Calu3 (cell line): Measurements from ENCODE around the gene VSX1. TPM values are rescaled to one million over a fixed set of nuclear protein-coding genes. Genes with fewer than 3 reads are reported as not detected.

Experiments used
- BruUV-seq: library from RNA; stranded (reverse); fragments of 400-500 nt; replicated peaks from 2 replicates; lab custom pipeline; 2021; lab: Mats Ljungman, UMichigan
- CTCF ChIA-PET: fragments of 300-600 bp; sonication (Branson Sonifier 250); formaldehyde crosslinking; loops from one replicate; lab custom pipeline; 2022; ENCODE audit warnings: antibody characterized with exemption; lab: Charles Lee
- DNase-seq: peaks from one replicate; pipeline ENCODE4 v3.0.0; 2022
- H3K27ac Mint-ChIP-seq: one replicate; pipeline ENCODE4 v1.8.0; 2022; ENCODE audit warnings: mixed read lengths; ENCODE audit not compliant: unreplicated experiment
- H3K27me3 Mint-ChIP-seq: one replicate; pipeline ENCODE4 v1.8.0; 2022; ENCODE audit warnings: mixed read lengths; ENCODE audit not compliant: unreplicated experiment
- H3K36me3 Mint-ChIP-seq: one replicate; pipeline ENCODE4 v1.8.0; 2022; ENCODE audit warnings: mild to moderate bottlenecking, moderate library complexity, mixed read lengths; ENCODE audit not compliant: insufficient read depth, unreplicated experiment
- H3K4me1 Mint-ChIP-seq: one replicate; pipeline ENCODE4 v1.8.0; 2022; ENCODE audit warnings: mild to moderate bottlenecking, low read depth, mixed read lengths; ENCODE audit not compliant: unreplicated experiment
- H3K4me3 Mint-ChIP-seq: one replicate; pipeline ENCODE4 v1.8.0; 2022; ENCODE audit warnings: mild to moderate bottlenecking, low read depth, moderate library complexity, mixed read lengths; ENCODE audit not compliant: unreplicated experiment
- H3K9me3 Mint-ChIP-seq: one replicate; pipeline ENCODE4 v1.8.0; 2022; ENCODE audit warnings: low read depth, mixed read lengths; ENCODE audit not compliant: unreplicated experiment
- intact Hi-C: fragments of 100-400 bp; cut with micrococcal nuclease; formaldehyde crosslinking; loops from one replicate; pipeline ENCODE4 v1.10.0; 2022; ENCODE audit not compliant: unreplicated experiment
- total RNA-seq: library from RNA; stranded (reverse); gene quantifications from 2 replicates; pipeline ENCODE4 v1.2.3, GENCODE V29; 2022
- TF ChIP-seq, protein P1 (sequence below): fragments of 200-600 bp; IDR thresholded peaks from one replicate; pipeline ENCODE4 v1.8.0; 2022; ENCODE audit warnings: antibody characterized with exemption; ENCODE audit not compliant: unreplicated experiment

The VSX1 gene
- total RNA-seq, 1 experiment from 2014 or later: not detected

DNA sequence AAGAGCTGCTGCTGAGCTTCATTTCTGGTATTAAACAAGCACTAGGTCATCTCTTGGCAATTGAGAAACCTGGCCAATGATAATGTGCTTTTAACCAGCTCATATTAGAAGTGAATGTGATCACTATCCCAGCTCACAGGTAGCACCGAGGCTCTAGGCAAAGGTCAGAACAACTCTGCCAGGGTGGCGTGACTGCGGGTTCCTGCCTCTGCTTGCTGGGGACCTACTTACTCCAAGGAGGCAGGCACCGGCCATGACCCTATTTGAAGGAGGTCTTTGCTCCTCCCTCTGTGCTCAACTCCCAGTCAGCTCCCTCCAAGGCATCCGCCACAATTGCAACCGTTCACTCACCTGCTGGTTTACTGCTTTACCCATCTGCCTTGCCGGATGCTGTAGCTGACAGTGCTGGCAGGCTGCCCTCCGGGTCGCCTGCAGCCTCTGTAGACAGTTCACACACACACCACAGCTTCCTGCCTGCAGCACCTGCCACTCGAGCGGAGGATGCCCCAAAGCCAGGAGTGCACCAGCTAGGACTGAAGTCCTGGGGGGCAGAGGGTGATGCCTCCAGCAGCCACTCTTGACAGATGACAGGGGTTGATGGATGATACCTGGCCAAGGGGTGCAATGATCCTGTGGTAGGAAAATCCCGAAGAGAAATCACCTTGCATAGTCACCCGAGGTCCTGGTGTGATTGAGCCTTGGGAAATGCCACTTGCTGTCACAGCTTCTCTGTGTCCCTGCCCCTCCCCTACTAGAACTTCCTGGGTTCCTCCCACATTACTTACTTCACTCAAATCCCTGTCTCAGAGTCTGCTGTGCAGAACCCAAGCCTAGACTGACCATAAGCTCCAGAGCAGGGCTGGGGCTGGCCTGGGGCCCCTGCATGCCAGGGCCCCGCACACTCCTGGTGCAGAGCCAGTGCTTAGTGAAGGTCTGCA is 8.8 kb upstream of the VSX1 start:
- BruUV-seq: no TSS peak
- DNase-seq: no peak
- CTCF ChIA-PET: no interaction called here
- peaks cover 6% of the 10 kb centered on the region for H3K27me3 Mint-ChIP-seq
- intact Hi-C loops: no loop called here
- no peaks in the 10 kb centered on the region for H3K9me3 Mint-ChIP-seq
- TF ChIP-seq, protein P1, sequence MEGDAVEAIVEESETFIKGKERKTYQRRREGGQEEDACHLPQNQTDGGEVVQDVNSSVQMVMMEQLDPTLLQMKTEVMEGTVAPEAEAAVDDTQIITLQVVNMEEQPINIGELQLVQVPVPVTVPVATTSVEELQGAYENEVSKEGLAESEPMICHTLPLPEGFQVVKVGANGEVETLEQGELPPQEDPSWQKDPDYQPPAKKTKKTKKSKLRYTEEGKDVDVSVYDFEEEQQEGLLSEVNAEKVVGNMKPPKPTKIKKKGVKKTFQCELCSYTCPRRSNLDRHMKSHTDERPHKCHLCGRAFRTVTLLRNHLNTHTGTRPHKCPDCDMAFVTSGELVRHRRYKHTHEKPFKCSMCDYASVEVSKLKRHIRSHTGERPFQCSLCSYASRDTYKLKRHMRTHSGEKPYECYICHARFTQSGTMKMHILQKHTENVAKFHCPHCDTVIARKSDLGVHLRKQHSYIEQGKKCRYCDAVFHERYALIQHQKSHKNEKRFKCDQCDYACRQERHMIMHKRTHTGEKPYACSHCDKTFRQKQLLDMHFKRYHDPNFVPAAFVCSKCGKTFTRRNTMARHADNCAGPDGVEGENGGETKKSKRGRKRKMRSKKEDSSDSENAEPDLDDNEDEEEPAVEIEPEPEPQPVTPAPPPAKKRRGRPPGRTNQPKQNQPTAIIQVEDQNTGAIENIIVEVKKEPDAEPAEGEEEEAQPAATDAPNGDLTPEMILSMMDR: no peak
- no peaks in the 10 kb centered on the region for H3K36me3 Mint-ChIP-seq
- no peak overlapping the region for H3K27ac Mint-ChIP-seq
- H3K4me1 Mint-ChIP-seq: no peaks in the 10 kb centered on the region
- H3K4me3 Mint-ChIP-seq: no peak overlapping the region

DNA sequence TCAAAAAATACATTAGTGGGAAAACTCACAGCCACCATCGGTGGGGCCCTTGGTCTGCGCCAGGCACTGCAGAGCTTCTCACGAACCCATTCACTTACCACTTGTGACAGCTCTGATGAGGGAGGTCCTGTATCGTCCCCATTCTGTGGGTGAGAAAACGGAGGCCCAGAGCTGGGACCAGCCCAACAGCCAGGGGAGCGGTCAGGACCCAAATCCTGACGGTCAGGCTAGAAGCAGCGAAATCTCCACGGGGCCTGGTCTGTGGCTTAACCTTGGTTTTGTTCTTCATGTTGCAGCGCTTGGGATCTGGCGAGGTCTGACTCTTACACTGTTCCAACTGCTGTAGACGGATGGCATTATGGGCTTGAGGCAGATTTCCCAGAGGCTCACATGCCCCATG is 7.7 kb upstream of the VSX1 start:
- no peaks in the 10 kb centered on the region for H3K9me3 Mint-ChIP-seq
- no peak overlapping the region for H3K27ac Mint-ChIP-seq
- TF ChIP-seq, protein P1: no peak
- peaks cover 9% of the 10 kb centered on the region for H3K27me3 Mint-ChIP-seq
- H3K4me1 Mint-ChIP-seq: no peaks in the 10 kb centered on the region
- intact Hi-C loops: no loop called here
- no TSS peak for BruUV-seq
- DNase-seq: no peak
- no peaks in the 10 kb centered on the region for H3K36me3 Mint-ChIP-seq
- CTCF ChIA-PET: no interaction called here
- H3K4me3 Mint-ChIP-seq: no peak overlapping the region

DNA sequence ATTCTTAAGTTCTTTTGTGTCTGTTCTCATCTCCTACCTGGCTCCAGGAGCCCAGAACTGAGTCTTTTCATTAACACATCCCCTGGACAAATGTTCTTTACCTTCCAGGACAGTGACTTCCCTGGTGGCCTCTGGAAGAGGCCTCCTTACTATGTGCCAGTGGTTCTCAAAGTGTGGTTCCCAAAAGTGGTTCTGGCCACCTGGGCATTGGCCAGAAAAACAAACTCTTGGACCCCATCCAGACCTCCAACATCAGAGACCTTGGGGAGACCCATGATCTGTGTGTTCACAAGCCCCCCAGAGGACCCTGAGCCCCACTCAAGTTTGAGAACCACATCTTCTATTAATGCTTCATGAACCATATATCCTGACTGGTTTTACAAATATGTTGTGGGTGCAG is 7.2 kb upstream of the VSX1 start:
- Mint-ChIP-seq H3K36me3 (no peaks in the 10 kb centered on the region), H3K4me1 (no peaks in the 10 kb centered on the region), H3K27ac (no peak overlapping the region), H3K27me3 (peaks cover 9% of the 10 kb centered on the region), H3K4me3 (no peak overlapping the region), H3K9me3 (no peaks in the 10 kb centered on the region)
- TF ChIP-seq, protein P1: no peak
- no TSS peak for BruUV-seq
- intact Hi-C loops: no loop called here
- CTCF ChIA-PET: no interaction called here
- no peak for DNase-seq

DNA sequence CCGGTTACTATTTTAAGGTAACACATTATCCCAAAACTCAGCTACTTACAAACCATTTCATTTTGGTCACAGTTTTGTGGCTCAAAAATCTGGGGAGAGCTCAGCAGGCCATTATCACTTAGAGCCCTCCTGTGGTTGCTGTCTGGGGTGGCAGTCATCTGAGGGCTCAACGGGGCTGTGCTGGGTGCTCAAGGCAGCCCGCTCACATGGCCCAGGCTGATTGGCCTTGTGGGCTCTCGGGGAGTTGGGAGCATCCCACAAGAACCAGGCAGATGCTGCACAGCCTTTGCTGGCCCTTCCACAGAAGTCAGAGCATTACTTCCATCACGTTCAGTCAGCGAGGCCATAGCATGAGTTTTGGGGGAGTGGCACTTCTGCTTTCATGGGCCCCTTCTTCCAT is 6.3 kb upstream of the VSX1 start:
- Mint-ChIP-seq H3K27ac (no peak overlapping the region), H3K4me1 (no peaks in the 10 kb centered on the region), H3K36me3 (no peaks in the 10 kb centered on the region), H3K27me3 (peaks cover 9% of the 10 kb centered on the region), H3K4me3 (no peak overlapping the region), H3K9me3 (no peaks in the 10 kb centered on the region)
- no peak for DNase-seq
- TF ChIP-seq, protein P1: no peak
- CTCF ChIA-PET: no interaction called here
- intact Hi-C loops: no loop called here
- no TSS peak for BruUV-seq
